BE2C (cell line): ENCODE results near the gene SH2B3.

Experiments
- DNase-seq: peaks from one replicate; pipeline ENCODE4 v3.0.0-alpha.2; 2020
- H3K27me3 ChIP-seq: fragments of 250-450 bp; sonication (Bioruptor Pico); 2 replicates; pipeline ENCODE4 v1.5.1; 2020; ENCODE audit warnings: mild to moderate bottlenecking
- H3K36me3 ChIP-seq: fragments of 250-450 bp; sonication (Bioruptor Pico); 2 replicates; pipeline ENCODE4 v1.5.1; 2020; ENCODE audit warnings: mild to moderate bottlenecking
- H3K4me1 ChIP-seq: fragments of 250-450 bp; sonication (Bioruptor Pico); 2 replicates; pipeline ENCODE4 v1.5.1; 2020
- H3K4me3 ChIP-seq: 2 replicates; pipeline ENCODE4 v1.5.1; 2011; ENCODE audit warnings: low read depth, low read length
- H3K9me3 ChIP-seq: fragments of 250-450 bp; sonication (Bioruptor Pico); 2 replicates; pipeline ENCODE4 v1.5.1; 2020
- TF ChIP-seq, protein P1 (sequence below): IDR thresholded peaks from 2 replicates; pipeline ENCODE4 v1.5.1; 2012; ENCODE audit warnings: mild to moderate bottlenecking, low read depth, low read length

SH2B3 gene

DNA sequence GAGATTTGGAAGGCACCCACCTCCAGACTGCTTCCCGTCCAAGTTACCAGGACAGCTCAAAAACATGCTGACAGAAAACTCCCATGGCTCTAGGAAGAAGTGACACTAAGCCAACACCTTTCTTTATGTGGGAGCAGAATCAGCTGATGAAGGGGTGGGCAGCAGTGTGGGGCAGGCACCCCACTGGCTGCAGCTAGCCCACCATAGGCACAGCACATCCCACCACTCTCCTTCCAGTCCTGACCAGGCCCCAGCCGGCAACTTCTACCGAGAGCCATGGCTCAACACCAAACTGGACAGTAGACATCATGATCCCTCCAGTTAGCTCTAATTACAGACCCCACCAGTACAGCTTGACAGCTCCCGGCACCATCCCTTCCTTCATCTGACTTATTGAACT lies 45.0 kb downstream of the SH2B3 start:
- Histone ChIP-seq H3K27me3 (no peaks in the 10 kb centered on the region), H3K4me3 (no peak overlapping the region), H3K36me3 (peaks cover 69% of the 10 kb centered on the region), H3K9me3 (no peaks in the 10 kb centered on the region), H3K4me1 (peaks cover 18% of the 10 kb centered on the region)
- TF ChIP-seq, protein P1, sequence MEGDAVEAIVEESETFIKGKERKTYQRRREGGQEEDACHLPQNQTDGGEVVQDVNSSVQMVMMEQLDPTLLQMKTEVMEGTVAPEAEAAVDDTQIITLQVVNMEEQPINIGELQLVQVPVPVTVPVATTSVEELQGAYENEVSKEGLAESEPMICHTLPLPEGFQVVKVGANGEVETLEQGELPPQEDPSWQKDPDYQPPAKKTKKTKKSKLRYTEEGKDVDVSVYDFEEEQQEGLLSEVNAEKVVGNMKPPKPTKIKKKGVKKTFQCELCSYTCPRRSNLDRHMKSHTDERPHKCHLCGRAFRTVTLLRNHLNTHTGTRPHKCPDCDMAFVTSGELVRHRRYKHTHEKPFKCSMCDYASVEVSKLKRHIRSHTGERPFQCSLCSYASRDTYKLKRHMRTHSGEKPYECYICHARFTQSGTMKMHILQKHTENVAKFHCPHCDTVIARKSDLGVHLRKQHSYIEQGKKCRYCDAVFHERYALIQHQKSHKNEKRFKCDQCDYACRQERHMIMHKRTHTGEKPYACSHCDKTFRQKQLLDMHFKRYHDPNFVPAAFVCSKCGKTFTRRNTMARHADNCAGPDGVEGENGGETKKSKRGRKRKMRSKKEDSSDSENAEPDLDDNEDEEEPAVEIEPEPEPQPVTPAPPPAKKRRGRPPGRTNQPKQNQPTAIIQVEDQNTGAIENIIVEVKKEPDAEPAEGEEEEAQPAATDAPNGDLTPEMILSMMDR, result no peak
- DNase-seq, result no peak

GRCh38 chr12:111451232-111451631 lies 45.5 kb downstream of the SH2B3 start:
- no peaks in the 10 kb centered on the region for H3K27me3 ChIP-seq
- H3K9me3 ChIP-seq, result no peaks in the 10 kb centered on the region
- no peak for DNase-seq
- TF ChIP-seq, protein P1, result no peak
- no peak overlapping the region for H3K4me3 ChIP-seq
- H3K4me1 ChIP-seq, result peaks cover 12% of the 10 kb centered on the region
- peaks cover 72% of the 10 kb centered on the region for H3K36me3 ChIP-seq

GRCh38 chr12:111451649-111452129 lies 46.0 kb downstream of the SH2B3 start:
- DNase-seq, result no peak
- TF ChIP-seq, protein P1, result peak; percentile 82
- H3K36me3 ChIP-seq, result peaks cover 72% of the 10 kb centered on the region
- H3K4me1 ChIP-seq, result peaks cover 7% of the 10 kb centered on the region
- no peaks in the 10 kb centered on the region for H3K9me3 ChIP-seq
- no peak overlapping the region for H3K4me3 ChIP-seq
- H3K27me3 ChIP-seq, result no peaks in the 10 kb centered on the region

DNA sequence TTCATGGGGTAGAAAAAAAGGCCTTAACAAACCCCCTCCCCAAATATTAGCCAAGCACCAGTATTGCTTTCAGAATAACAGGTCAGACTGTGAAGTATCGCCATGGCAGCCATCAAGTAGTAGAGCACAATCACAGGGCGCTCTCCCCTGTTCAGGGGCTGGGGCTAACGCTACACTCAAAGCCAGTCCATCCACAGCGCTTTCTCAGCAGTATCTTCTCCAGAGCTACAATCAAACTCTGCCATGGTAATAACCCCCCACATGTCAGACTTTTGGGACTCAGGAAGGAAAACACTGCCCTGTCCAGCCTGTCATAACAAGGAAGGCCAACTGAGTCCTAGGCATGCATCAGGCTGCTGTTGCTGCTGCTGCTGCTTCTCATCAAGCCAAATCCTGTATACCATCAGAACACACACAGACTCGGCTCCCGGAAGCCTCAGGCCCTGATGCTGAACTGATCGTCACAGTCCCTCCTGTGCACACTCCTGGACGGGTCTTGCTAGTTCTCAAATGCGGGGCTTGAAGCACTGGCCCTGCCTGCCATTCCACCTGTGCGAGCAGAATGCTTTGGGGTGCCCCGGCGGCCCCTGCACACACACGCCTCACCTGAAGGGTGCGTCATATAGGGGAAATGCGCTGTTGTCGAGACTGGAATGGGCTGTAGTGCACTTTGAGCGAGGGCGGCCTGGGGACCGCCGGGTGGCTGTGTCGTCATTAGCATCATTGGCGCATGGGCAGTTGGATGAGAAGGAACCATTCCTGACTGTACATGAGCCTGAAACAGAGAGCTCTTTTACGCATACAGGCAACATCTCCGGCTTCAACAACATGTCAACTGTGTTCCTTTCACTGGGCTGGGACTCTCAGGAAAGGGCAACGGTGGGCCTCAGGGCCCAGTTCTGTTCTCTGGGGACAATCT lies 47.6 kb downstream of the SH2B3 start:
- Histone ChIP-seq H3K4me3 (no peak overlapping the region), H3K36me3 (peaks cover 66% of the 10 kb centered on the region), H3K9me3 (no peaks in the 10 kb centered on the region), H3K27me3 (no peaks in the 10 kb centered on the region), H3K4me1 (peaks cover 4% of the 10 kb centered on the region)
- no peak for DNase-seq
- TF ChIP-seq, protein P1, result no peak

- DNase-seq, result no peak
- no peak overlapping the region for H3K4me3 ChIP-seq
- H3K36me3 ChIP-seq, result peaks cover 60% of the 10 kb centered on the region
- H3K4me1 ChIP-seq, result peaks cover 4% of the 10 kb centered on the region
- TF ChIP-seq, protein P1, result no peak
- no peaks in the 10 kb centered on the region for H3K27me3 ChIP-seq
- H3K9me3 ChIP-seq, result no peaks in the 10 kb centered on the region; the same call in 1 of the 2 replicates
Observed at GRCh38 chr12:111454311-111454710, 48.6 kb downstream of the SH2B3 start.
